ENCODE results near the gene CCL28. TPM values are rescaled to one million over a fixed set of nuclear protein-coding genes. Genes with fewer than 3 reads are reported as not detected.

Gene CCL28
- total and polyA plus RNA-seq, 2 donors (not counting 1 experiment from before 2014, with no cell fraction given) = 1.1 to 2.0 TPM

GRCh38 chr5:43437062-43437660 lies 25.0 kb upstream of the CCL28 start:
- no peak overlapping the region for H3K9ac ChIP-seq (ENCODE audit: insufficient read depth, low read length)
- H3K27me3 ChIP-seq (ENCODE audit: control insufficient read depth, insufficient read depth, low read length) = no peaks in the 10 kb centered on the region
- H3K9me3 ChIP-seq (ENCODE audit: control insufficient read depth, insufficient read depth, low read depth, low read length) = no peaks in the 10 kb centered on the region
- H3K36me3 ChIP-seq (ENCODE audit: control insufficient read depth, insufficient read depth, low read length) = no peaks in the 10 kb centered on the region
- peak in 1 of 2 donors; percentile 22 for DNase-seq (ENCODE audit: low read depth in 2 of 2)
- H4K20me1 ChIP-seq (ENCODE audit: control insufficient read depth, extremely low read depth, insufficient read depth, low read length) = no peaks in the 10 kb centered on the region
- H3K4me1 ChIP-seq (ENCODE audit: control insufficient read depth, extremely low read depth, insufficient read depth, low read length) = no peaks in the 10 kb centered on the region
- no peak overlapping the region for H2AFZ ChIP-seq (ENCODE audit: low read length)
- no peak overlapping the region for H3K4me2 ChIP-seq (ENCODE audit: extremely low read depth, insufficient read depth, low read length)
- H3K27ac ChIP-seq (ENCODE audit: insufficient read depth, low read length) = no peak overlapping the region
- H3K4me3 ChIP-seq (replicated peaks in 1 of 4; ENCODE audit: control extremely low read depth in 1 of 4, insufficient read depth in 1 of 4, low read depth in 3 of 4, low read length in 4 of 4) = no peak overlapping the region
- no peaks in the 10 kb centered on the region for H3K79me2 ChIP-seq (ENCODE audit: control insufficient read depth, insufficient read depth, low read length)
- TF ChIP-seq EZH2 (IDR thresholded peaks at IDR 0.05; ENCODE audit: low read length, missing control alignments) = no peak
- TF ChIP-seq CTCF (conservative IDR thresholded peaks at IDR 0.05 in 1 of 2, IDR thresholded peaks at IDR 0.05 in 1 of 2; ENCODE audit: low read depth in 1 of 2, low read length in 2 of 2) = no peak

- no peaks in the 10 kb centered on the region for H4K20me1 ChIP-seq (ENCODE audit: control insufficient read depth, extremely low read depth, insufficient read depth, low read length)
- no peaks in the 10 kb centered on the region for H3K36me3 ChIP-seq (ENCODE audit: control insufficient read depth, insufficient read depth, low read length)
- H2AFZ ChIP-seq (ENCODE audit: low read length) = no peak overlapping the region
- H3K27me3 ChIP-seq (ENCODE audit: control insufficient read depth, insufficient read depth, low read length) = no peaks in the 10 kb centered on the region
- DNase-seq (ENCODE audit: low read depth in 2 of 2) = peak in 1 of 2 donors; percentile 4
- H3K79me2 ChIP-seq (ENCODE audit: control insufficient read depth, insufficient read depth, low read length) = no peaks in the 10 kb centered on the region
- H3K9me3 ChIP-seq (ENCODE audit: control insufficient read depth, insufficient read depth, low read depth, low read length) = no peaks in the 10 kb centered on the region
- no peak overlapping the region for H3K9ac ChIP-seq (ENCODE audit: insufficient read depth, low read length)
- TF ChIP-seq EZH2 (IDR thresholded peaks at IDR 0.05; ENCODE audit: low read length, missing control alignments) (no peak), CTCF (conservative IDR thresholded peaks at IDR 0.05 in 1 of 2, IDR thresholded peaks at IDR 0.05 in 1 of 2; ENCODE audit: low read depth in 1 of 2, low read length in 2 of 2) (no peak)
- H3K4me2 ChIP-seq (ENCODE audit: extremely low read depth, insufficient read depth, low read length) = no peak overlapping the region
- no peak overlapping the region for H3K27ac ChIP-seq (ENCODE audit: insufficient read depth, low read length)
- H3K4me1 ChIP-seq (ENCODE audit: control insufficient read depth, extremely low read depth, insufficient read depth, low read length) = peaks cover 1% of the 10 kb centered on the region
- H3K4me3 ChIP-seq (replicated peaks in 1 of 4; ENCODE audit: control extremely low read depth in 1 of 4, insufficient read depth in 1 of 4, low read depth in 3 of 4, low read length in 4 of 4) = no peak overlapping the region
Measured at GRCh38 chr5:43433382-43433781, 21.2 kb upstream of the CCL28 start.

GRCh38 chr5:43432486-43433375 lies 20.5 kb upstream of the CCL28 start:
- peak; percentile 87 to 90 for DNase-seq (ENCODE audit: low read depth in 2 of 2)
- Histone ChIP-seq H3K27ac (ENCODE audit: insufficient read depth, low read length) (no peak overlapping the region), H3K79me2 (ENCODE audit: control insufficient read depth, insufficient read depth, low read length) (no peaks in the 10 kb centered on the region), H3K27me3 (ENCODE audit: control insufficient read depth, insufficient read depth, low read length) (no peaks in the 10 kb centered on the region), H3K4me1 (ENCODE audit: control insufficient read depth, extremely low read depth, insufficient read depth, low read length) (peaks cover 5% of the 10 kb centered on the region), H3K36me3 (ENCODE audit: control insufficient read depth, insufficient read depth, low read length) (no peaks in the 10 kb centered on the region), H3K9me3 (ENCODE audit: control insufficient read depth, insufficient read depth, low read depth, low read length) (no peaks in the 10 kb centered on the region), H3K9ac (ENCODE audit: insufficient read depth, low read length) (no peak overlapping the region), H4K20me1 (ENCODE audit: control insufficient read depth, extremely low read depth, insufficient read depth, low read length) (no peaks in the 10 kb centered on the region), H3K4me2 (ENCODE audit: extremely low read depth, insufficient read depth, low read length) (no peak overlapping the region), H3K4me3 (replicated peaks in 1 of 4; ENCODE audit: control extremely low read depth in 1 of 4, insufficient read depth in 1 of 4, low read depth in 3 of 4, low read length in 4 of 4) (no peak overlapping the region), H2AFZ (ENCODE audit: low read length) (no peak overlapping the region)
- TF ChIP-seq EZH2 (IDR thresholded peaks at IDR 0.05; ENCODE audit: low read length, missing control alignments) (no peak), CTCF (conservative IDR thresholded peaks at IDR 0.05 in 1 of 2, IDR thresholded peaks at IDR 0.05 in 1 of 2; ENCODE audit: low read depth in 1 of 2, low read length in 2 of 2) (no peak)

All from fibroblast of lung (primary cell).